HL-60 (cell line): ENCODE measurements around the gene FLNB.

Experiments used
- DNase-seq, 2 experiments: peaks; one replicate each; pipeline ENCODE4 v3.0.0-alpha.2; 2010 to 2020; ENCODE audit warnings: low read depth in 1 of 2, low spot score in 1 of 2
- H3K27ac ChIP-seq: fragments of 250-450 bp; sonication (Bioruptor Pico); replicated peaks from 2 replicates; pipeline ENCODE4 v1.5.1; 2020; ENCODE audit warnings: mild to moderate bottlenecking, moderate library complexity
- H3K27me3 ChIP-seq: fragments of 250-450 bp; sonication (Bioruptor Pico); 2 replicates; pipeline ENCODE4 v1.5.1; 2021; ENCODE audit warnings: mild to moderate bottlenecking, moderate library complexity; ENCODE audit not compliant: insufficient read depth, poor library complexity, severe bottlenecking
- H3K4me3 ChIP-seq: replicated peaks from 2 replicates; pipeline ENCODE4 v1.5.1; 2011; ENCODE audit warnings: mild to moderate bottlenecking, control low read depth, low read length; ENCODE audit not compliant: insufficient read depth
- GABPA ChIP-seq: IDR thresholded peaks from 2 replicates; pipeline ENCODE4 v1.6.1; 2012; ENCODE audit warnings: low read depth
- POLR2AphosphoS5 ChIP-seq: IDR thresholded peaks from 2 replicates; pipeline ENCODE4 v1.6.1; 2012; ENCODE audit warnings: low read depth
- REST ChIP-seq: IDR thresholded peaks from 2 replicates; pipeline ENCODE4 v1.6.1; 2012; ENCODE audit warnings: low read depth; ENCODE audit not compliant: insufficient replicate concordance
- SPI1 ChIP-seq: IDR thresholded peaks from 2 replicates; pipeline ENCODE4 v1.6.1; 2012; ENCODE audit warnings: low read depth, mild to moderate bottlenecking, borderline replicate concordance
- TF ChIP-seq, protein P1 (sequence below): IDR thresholded peaks from one replicate; pipeline ENCODE4 v1.5.1; 2011; ENCODE audit warnings: low read length, control low read depth, inconsistent platforms; ENCODE audit not compliant: insufficient read depth

FLNB gene

GRCh38 chr3:58000306-58001085, 7.7 kb upstream of the FLNB start:
- no peak overlapping the region for H3K4me3 ChIP-seq
- TF ChIP-seq, protein P1, sequence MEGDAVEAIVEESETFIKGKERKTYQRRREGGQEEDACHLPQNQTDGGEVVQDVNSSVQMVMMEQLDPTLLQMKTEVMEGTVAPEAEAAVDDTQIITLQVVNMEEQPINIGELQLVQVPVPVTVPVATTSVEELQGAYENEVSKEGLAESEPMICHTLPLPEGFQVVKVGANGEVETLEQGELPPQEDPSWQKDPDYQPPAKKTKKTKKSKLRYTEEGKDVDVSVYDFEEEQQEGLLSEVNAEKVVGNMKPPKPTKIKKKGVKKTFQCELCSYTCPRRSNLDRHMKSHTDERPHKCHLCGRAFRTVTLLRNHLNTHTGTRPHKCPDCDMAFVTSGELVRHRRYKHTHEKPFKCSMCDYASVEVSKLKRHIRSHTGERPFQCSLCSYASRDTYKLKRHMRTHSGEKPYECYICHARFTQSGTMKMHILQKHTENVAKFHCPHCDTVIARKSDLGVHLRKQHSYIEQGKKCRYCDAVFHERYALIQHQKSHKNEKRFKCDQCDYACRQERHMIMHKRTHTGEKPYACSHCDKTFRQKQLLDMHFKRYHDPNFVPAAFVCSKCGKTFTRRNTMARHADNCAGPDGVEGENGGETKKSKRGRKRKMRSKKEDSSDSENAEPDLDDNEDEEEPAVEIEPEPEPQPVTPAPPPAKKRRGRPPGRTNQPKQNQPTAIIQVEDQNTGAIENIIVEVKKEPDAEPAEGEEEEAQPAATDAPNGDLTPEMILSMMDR, result no peak
- TF ChIP-seq REST (no peak), POLR2AphosphoS5 (no peak), GABPA (no peak), SPI1 (no peak)
- H3K27me3 ChIP-seq, result no peaks in the 10 kb centered on the region
- H3K27ac ChIP-seq, result no peak overlapping the region
- no peak for DNase-seq

GRCh38 chr3:58001086-58001467, 7.1 kb upstream of the FLNB start:
- Histone ChIP-seq H3K4me3 (no peak overlapping the region), H3K27ac (no peak overlapping the region), H3K27me3 (no peaks in the 10 kb centered on the region)
- TF ChIP-seq POLR2AphosphoS5, result no peak
- no peak for TF ChIP-seq SPI1
- no peak for TF ChIP-seq GABPA
- TF ChIP-seq REST, result no peak
- TF ChIP-seq, protein P1, result no peak
- DNase-seq, result no peak

- TF ChIP-seq, protein P1, result no peak
- TF ChIP-seq POLR2AphosphoS5, result no peak
- TF ChIP-seq REST, result no peak
- TF ChIP-seq SPI1, result no peak
- no peak for TF ChIP-seq GABPA
- Histone ChIP-seq H3K4me3 (no peak overlapping the region), H3K27ac (no peak overlapping the region), H3K27me3 (no peaks in the 10 kb centered on the region)
- DNase-seq, result no peak
These were observed 6.2 kb upstream of the FLNB start for GRCh38 chr3:58001979-58002378.
